ENCODE data around the gene LGALS13.

Gene LGALS13

DNA sequence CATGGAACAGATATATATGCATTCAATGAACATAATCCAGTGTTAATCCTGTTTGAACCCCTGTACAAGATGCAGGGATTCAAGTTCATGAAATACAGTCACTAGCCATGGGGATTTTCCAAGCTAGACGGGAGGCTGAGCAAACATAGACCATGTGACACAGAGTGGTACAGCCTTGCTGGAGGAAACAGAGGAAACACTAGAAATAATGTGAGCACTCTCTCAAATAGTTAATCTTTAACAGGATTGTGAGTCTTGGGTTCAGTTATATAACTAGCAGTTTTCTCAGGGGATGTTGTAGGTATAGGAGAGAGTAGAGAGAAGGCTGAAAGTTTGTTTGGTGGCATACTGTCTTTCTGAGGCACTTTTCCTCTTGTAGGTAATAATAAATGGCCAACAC, 39.4 kb downstream of the LGALS13 start:
- TF ChIP-seq, protein P1, sequence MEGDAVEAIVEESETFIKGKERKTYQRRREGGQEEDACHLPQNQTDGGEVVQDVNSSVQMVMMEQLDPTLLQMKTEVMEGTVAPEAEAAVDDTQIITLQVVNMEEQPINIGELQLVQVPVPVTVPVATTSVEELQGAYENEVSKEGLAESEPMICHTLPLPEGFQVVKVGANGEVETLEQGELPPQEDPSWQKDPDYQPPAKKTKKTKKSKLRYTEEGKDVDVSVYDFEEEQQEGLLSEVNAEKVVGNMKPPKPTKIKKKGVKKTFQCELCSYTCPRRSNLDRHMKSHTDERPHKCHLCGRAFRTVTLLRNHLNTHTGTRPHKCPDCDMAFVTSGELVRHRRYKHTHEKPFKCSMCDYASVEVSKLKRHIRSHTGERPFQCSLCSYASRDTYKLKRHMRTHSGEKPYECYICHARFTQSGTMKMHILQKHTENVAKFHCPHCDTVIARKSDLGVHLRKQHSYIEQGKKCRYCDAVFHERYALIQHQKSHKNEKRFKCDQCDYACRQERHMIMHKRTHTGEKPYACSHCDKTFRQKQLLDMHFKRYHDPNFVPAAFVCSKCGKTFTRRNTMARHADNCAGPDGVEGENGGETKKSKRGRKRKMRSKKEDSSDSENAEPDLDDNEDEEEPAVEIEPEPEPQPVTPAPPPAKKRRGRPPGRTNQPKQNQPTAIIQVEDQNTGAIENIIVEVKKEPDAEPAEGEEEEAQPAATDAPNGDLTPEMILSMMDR (IDR thresholded peaks at IDR 0.05) = no peak
- DNase-seq = no peak
- Histone ChIP-seq H3K4me3 (no peak overlapping the region), H3K27me3 (no peaks in the 10 kb centered on the region), H3K27ac (no peak overlapping the region), H3K9me3 (no peaks in the 10 kb centered on the region), H3K36me3 (no peaks in the 10 kb centered on the region), H3K4me1 (no peaks in the 10 kb centered on the region)
- intact Hi-C loops (cut with DNase I; ENCODE audit: low total_unique reads) = no loop called here

DNA sequence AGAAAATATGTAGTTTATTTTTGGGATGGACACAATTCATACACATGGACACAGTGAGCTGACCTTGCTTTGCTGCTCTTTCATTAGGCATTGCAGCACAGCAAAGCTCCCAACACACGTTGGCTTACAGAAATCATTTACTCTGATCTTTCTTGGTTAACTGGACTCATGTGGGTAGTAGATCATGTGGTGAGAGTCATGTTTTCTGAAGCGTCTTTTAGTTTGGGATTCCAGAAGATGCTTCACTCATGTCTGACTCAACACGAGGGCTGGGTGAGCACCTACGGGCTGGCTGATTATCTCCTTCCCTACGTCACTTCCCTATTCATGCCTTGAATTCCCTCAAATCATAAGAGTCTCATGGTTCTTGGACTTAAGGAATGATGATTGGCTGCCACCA, 41.3 kb downstream of the LGALS13 start:
- Histone ChIP-seq H3K27me3 (no peaks in the 10 kb centered on the region), H3K27ac (no peak overlapping the region), H3K9me3 (no peaks in the 10 kb centered on the region), H3K36me3 (no peaks in the 10 kb centered on the region), H3K4me1 (no peaks in the 10 kb centered on the region), H3K4me3 (no peak overlapping the region)
- no peak for DNase-seq
- TF ChIP-seq, protein P1 (IDR thresholded peaks at IDR 0.05) = no peak
- intact Hi-C loops (cut with DNase I; ENCODE audit: low total_unique reads) = no loop called here

DNA sequence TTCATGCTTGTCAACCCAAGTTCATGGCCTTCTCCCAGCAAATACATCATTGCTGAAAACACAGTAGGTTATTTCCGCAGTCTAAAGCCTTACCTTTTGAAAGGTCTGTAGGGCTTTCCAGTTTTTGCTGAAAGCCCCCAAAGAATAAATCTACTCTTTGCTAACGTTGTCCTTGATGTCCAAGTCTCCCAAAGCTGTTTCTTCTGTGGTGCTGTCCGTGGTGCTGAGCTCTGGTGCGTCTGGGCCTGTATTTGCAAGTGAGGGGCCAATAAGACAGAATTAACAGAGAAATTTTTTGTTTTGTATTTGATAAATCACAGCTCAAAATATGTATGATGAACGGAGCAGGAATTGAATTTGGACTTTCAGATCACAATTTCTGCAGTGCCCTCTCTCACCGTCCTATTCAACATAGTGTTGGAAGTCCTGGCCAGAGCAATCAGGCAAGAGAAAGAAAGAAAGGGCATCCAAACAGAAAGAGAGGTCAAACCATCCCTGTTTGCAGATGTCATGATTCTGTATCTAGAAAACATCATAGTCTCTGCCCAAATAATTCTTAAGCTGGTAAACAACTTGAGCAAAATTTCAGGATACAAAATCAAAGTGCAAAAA, 43.6 kb downstream of the LGALS13 start:
- no peaks in the 10 kb centered on the region for H3K9me3 ChIP-seq
- TF ChIP-seq, protein P1 (IDR thresholded peaks at IDR 0.05) = no peak
- DNase-seq = no peak
- no peak overlapping the region for H3K4me3 ChIP-seq
- no peaks in the 10 kb centered on the region for H3K4me1 ChIP-seq
- H3K36me3 ChIP-seq = no peaks in the 10 kb centered on the region
- no peaks in the 10 kb centered on the region for H3K27me3 ChIP-seq
- H3K27ac ChIP-seq = no peak overlapping the region
- intact Hi-C loops (cut with DNase I; ENCODE audit: low total_unique reads) = no loop called here

DNA sequence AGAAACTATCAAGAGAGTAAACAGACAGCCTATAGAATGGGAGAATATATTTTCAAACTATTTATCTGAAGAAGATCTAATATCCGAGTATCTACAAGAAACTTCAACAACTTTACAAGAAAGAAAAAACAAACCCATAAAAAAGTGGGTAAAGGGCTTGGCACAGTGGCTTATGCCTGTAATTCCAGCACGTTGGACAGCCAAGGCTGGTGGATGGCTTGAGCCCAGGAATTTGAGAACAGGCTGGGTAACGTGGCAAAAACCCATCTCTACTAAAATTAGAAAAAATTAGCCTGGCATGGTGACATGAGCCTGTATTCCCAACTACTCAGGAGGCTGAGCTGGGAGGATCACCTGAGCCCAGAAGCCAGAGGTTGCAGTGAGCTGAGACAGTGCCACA, 45.6 kb downstream of the LGALS13 start:
- Histone ChIP-seq H3K9me3 (no peaks in the 10 kb centered on the region), H3K4me1 (no peaks in the 10 kb centered on the region), H3K36me3 (no peaks in the 10 kb centered on the region), H3K27me3 (no peaks in the 10 kb centered on the region), H3K4me3 (no peak overlapping the region), H3K27ac (no peak overlapping the region)
- TF ChIP-seq, protein P1 (IDR thresholded peaks at IDR 0.05) = no peak
- intact Hi-C loops (cut with DNase I; ENCODE audit: low total_unique reads) = no loop called here
- DNase-seq = no peak

DNA sequence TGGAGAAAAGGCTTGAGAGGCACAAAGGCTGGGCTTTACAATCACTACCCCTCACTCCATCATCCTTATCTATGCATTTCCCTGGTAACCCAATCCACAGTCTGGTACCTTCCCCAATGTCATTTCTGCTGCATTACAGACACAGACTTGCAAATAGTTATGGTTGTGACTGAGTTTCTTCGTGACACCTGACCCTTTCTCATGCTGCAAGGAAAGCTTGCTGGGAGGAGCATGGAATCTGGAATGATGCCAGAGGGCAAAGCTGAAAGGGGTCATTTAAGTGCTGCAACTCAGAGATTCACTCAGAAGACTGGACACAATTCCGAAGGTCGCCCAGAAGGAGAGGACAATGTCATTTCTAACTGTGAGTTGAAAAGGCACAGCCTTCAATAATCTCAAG, 53.3 kb downstream of the LGALS13 start, which contains the start of gene LGALS16:
Gene LGALS16 (plus strand): TSS at position 301 of the 400 bp plus-strand sequence. CDS start 49 bp downstream, at position 350.
- Histone ChIP-seq H3K4me1 (no peaks in the 10 kb centered on the region), H3K27ac (no peak within 1 kb of the TSS), H3K4me3 (no peak within 1 kb of the TSS), H3K9me3 (no peaks in the 10 kb centered on the region), H3K27me3 (no peaks in the 10 kb centered on the region), H3K36me3 (no peaks in the 10 kb centered on the region)
- no peak for DNase-seq
- TF ChIP-seq, protein P1 (IDR thresholded peaks at IDR 0.05) = no peak
- intact Hi-C loops (cut with DNase I; ENCODE audit: low total_unique reads) = no loop called here
